Loucy (cell line): Measurements from ENCODE around the gene CTNND2.

Experiments
- EZH2phosphoT487 ChIP-seq: fragments of 200-600 bp; IDR thresholded peaks from 2 replicates; pipeline ENCODE4 v1.6.1; 2018; ENCODE audit warnings: antibody characterized with exemption, mild to moderate bottlenecking, moderate library complexity, borderline replicate concordance
- TF ChIP-seq, protein P1 (sequence below): fragments of 200-600 bp; sonication (generic); conservative IDR thresholded peaks from 2 replicates; pipeline ENCODE4 v1.5.1; 2014; ENCODE audit warnings: mild to moderate bottlenecking, antibody characterized with exemption, low read length

GRCh38 chr5:11258001-11258400 lies 646.2 kb downstream of the CTNND2 start:
- TF ChIP-seq, protein P1, sequence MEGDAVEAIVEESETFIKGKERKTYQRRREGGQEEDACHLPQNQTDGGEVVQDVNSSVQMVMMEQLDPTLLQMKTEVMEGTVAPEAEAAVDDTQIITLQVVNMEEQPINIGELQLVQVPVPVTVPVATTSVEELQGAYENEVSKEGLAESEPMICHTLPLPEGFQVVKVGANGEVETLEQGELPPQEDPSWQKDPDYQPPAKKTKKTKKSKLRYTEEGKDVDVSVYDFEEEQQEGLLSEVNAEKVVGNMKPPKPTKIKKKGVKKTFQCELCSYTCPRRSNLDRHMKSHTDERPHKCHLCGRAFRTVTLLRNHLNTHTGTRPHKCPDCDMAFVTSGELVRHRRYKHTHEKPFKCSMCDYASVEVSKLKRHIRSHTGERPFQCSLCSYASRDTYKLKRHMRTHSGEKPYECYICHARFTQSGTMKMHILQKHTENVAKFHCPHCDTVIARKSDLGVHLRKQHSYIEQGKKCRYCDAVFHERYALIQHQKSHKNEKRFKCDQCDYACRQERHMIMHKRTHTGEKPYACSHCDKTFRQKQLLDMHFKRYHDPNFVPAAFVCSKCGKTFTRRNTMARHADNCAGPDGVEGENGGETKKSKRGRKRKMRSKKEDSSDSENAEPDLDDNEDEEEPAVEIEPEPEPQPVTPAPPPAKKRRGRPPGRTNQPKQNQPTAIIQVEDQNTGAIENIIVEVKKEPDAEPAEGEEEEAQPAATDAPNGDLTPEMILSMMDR: no peak
- TF ChIP-seq EZH2phosphoT487: no peak
